Thyroid gland (tissue), 4 donors: Measurements from ENCODE around the gene SECISBP2L. TPM values are rescaled to one million over a fixed set of nuclear protein-coding genes. Genes with fewer than 3 reads are reported as not detected.

Source experiments
- DNase-seq, 2 donors: peaks; one replicate each; pipeline ENCODE4 v3.0.0-alpha.2; 2019
- H3K27ac ChIP-seq, 3 donors: fragments of 200-600 bp; sonication (generic); 1 replicate in 2 of 3; 2 replicates in 1 of 3; pipeline ENCODE4 v1.5.1; 2016 to 2019; ENCODE audit warnings: mild to moderate bottlenecking in 1 of 3, moderate library complexity in 1 of 3
- H3K27me3 ChIP-seq: fragments of 200-600 bp; sonication (generic); one replicate; pipeline ENCODE4 v1.5.1; 2019
- H3K36me3 ChIP-seq, 2 donors: fragments of 200-600 bp; sonication (generic); one replicate each; pipeline ENCODE4 v1.5.1; 2016 to 2019
- H3K4me1 ChIP-seq, 2 donors: fragments of 200-600 bp; sonication (generic); one replicate each; pipeline ENCODE4 v1.5.1; 2017 to 2019
- H3K4me3 ChIP-seq, 3 donors: fragments of 200-600 bp; sonication (generic); replicated peaks in 1 of 3; 1 replicate in 2 of 3; 2 replicates in 1 of 3; pipeline ENCODE4 v1.5.1; 2016; ENCODE audit warnings: mild to moderate bottlenecking in 1 of 3
- H3K9me3 ChIP-seq: fragments of 200-600 bp; sonication (generic); one replicate; pipeline ENCODE4 v1.5.1; 2017
- POLR2A ChIP-seq, 2 donors: fragments of 450-650 bp; IDR thresholded peaks; one replicate each; pipeline ENCODE4 v1.6.1; 2017; ENCODE audit warnings: antibody characterized with exemption in 2 of 2, mild to moderate bottlenecking in 2 of 2, moderate library complexity in 1 of 2
- WGBS, 2 donors: methylation state at CpG; one replicate each; pipeline ENCODE4 v1.1.5; 2017; 5-methylcytosine and 5-hydroxymethylcytosine counted together
- intact Hi-C: fragments of 100-400 bp; cut with DNase I; formaldehyde crosslinking; loops from one replicate; pipeline ENCODE4 v1.15.1; 2023
- total RNA-seq, 4 donors: library from RNA; depleted of rRNA; stranded (reverse); fragments of >200 nt; gene quantifications; one replicate each; pipeline ENCODE4 v1.2.3, GENCODE V29; 2016
- TF ChIP-seq, protein P1 (sequence below), 6 experiments: fragments of 200-600 bp in 3 of 6; fragments of 450-650 bp in 3 of 6; sonication (generic) in 3 of 6; IDR thresholded peaks; one replicate each; pipeline ENCODE4 v1.5.1; 2016 to 2019; ENCODE audit warnings: antibody characterized with exemption in 6 of 6, mild to moderate bottlenecking in 2 of 6, inconsistent platforms in 1 of 6, moderate library complexity in 1 of 6

Gene SECISBP2L
- total RNA-seq, 4 donors from 2014 or later: 53.9 to 88.8 (median 60.9) TPM

DNA sequence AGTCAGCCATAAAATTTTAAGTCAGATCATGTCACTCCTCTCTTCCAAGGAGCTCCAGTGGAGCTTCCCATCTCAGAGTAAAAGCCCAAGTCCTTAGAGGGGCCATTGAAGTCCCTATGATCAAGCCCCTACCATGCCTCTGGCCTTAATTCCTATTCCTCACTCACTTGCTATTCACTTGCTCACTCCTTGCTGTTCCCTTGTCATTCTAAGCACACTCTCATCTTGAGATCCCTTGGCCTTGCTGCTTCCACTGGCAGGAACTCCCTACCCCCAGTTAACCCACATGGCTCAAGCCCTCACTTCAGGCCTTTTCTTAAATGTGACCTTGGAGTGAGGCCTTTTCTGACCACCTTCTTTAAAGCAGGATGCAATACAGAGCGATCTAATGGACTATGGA lies 12.3 kb upstream of the SECISBP2L start:
- Histone ChIP-seq H3K4me1 (no peaks in the 10 kb centered on the region), H3K27me3 (no peaks in the 10 kb centered on the region), H3K27ac (no peak overlapping the region), H3K9me3 (no peaks in the 10 kb centered on the region), H3K4me3 (no peak overlapping the region), H3K36me3 (no peaks in the 10 kb centered on the region)
- 91% methylated on average over 1 of the region's 1 CpG for WGBS, 2 donors
- no peak for DNase-seq
- intact Hi-C loops: loop anchor here (10.0 kb wide), 1 partner anchor 96 kb away; the partner anchor contains the start of gene COPS2
- TF ChIP-seq, protein P1, sequence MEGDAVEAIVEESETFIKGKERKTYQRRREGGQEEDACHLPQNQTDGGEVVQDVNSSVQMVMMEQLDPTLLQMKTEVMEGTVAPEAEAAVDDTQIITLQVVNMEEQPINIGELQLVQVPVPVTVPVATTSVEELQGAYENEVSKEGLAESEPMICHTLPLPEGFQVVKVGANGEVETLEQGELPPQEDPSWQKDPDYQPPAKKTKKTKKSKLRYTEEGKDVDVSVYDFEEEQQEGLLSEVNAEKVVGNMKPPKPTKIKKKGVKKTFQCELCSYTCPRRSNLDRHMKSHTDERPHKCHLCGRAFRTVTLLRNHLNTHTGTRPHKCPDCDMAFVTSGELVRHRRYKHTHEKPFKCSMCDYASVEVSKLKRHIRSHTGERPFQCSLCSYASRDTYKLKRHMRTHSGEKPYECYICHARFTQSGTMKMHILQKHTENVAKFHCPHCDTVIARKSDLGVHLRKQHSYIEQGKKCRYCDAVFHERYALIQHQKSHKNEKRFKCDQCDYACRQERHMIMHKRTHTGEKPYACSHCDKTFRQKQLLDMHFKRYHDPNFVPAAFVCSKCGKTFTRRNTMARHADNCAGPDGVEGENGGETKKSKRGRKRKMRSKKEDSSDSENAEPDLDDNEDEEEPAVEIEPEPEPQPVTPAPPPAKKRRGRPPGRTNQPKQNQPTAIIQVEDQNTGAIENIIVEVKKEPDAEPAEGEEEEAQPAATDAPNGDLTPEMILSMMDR (IDR thresholded peaks at IDR 0.05): no peak
- no peak for TF ChIP-seq POLR2A (IDR thresholded peaks at IDR 0.05)

DNA sequence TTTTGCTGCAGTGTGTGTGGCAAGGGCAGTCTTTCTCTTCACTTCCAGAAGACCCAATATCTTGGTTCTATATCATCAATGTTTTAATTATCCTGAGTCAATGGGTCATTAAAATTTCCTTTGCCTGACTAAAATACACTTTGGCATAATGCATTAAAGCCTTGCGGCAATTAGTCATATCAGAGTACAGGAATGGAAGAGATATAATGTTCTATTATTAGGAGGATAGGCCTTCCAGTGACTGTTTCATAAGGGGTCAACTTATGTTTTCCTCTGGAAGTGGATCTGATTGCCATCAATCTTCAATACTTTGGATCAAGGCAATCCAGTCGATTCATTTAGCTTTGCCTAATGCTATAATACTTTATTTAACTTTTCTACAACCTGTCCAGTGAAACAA lies 9.4 kb upstream of the SECISBP2L start:
- 82 to 90% methylated on average over 2 of the region's 2 CpGs for WGBS, 2 donors
- no peak for DNase-seq
- TF ChIP-seq POLR2A (IDR thresholded peaks at IDR 0.05): no peak
- Histone ChIP-seq H3K4me3 (no peak overlapping the region), H3K9me3 (no peaks in the 10 kb centered on the region), H3K4me1 (no peaks in the 10 kb centered on the region), H3K36me3 (no peaks in the 10 kb centered on the region), H3K27ac (no peak overlapping the region), H3K27me3 (no peaks in the 10 kb centered on the region)
- intact Hi-C loops: loop anchor here (10.0 kb wide), 1 partner anchor 99 kb away; the partner anchor contains the start of gene COPS2

DNA sequence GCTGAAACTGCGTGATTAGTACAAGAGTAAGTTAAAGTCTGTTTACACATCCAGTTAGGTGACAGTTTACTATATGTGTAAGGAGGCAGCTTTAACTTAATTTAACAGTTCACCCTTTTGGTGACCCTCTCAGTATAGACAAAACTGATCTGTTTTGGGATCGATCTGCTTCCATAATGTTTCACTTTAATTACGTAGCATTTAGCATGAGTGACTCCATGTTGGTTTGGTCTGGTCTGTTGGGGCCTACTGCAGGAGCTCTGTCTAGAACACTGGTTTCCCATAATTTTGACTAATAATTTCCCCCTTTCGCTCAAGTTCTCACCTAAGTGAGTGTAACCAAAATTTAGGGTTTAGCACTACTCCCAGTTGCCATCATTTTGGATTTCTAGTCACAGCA lies 6.4 kb upstream of the SECISBP2L start:
- Histone ChIP-seq H3K27ac (no peak overlapping the region), H3K4me3 (no peak overlapping the region), H3K27me3 (no peaks in the 10 kb centered on the region), H3K9me3 (no peaks in the 10 kb centered on the region), H3K4me1 (no peaks in the 10 kb centered on the region), H3K36me3 (no peaks in the 10 kb centered on the region)
- 95 to 99% methylated on average over 4 of the region's 4 CpGs for WGBS, 2 donors
- DNase-seq: no peak
- intact Hi-C loops: loop anchor here (10.0 kb wide), 1 partner anchor 102 kb away; the partner anchor contains the start of gene COPS2
- TF ChIP-seq, protein P1 (IDR thresholded peaks at IDR 0.05): no peak
- TF ChIP-seq POLR2A (IDR thresholded peaks at IDR 0.05): no peak

DNA sequence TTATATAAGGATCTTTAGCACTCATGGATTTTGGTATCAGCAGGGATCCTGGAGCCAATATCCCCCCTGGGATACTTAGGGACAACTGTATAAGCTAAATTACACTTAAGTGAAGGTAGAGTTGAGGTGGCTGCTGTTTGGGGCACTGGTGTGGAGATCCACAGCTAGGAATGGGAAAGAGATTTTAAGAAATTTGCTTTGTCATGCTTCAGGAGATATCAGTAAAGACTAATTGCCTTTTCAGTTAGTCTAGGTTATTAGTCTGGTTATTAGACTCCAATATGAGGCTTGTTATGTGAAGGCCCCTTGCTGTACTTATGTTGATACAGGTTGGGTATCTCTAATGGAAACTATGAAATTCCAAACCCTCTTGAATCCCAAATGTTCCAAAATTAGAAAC lies 1.2 kb upstream of the SECISBP2L start:
- no peaks in the 10 kb centered on the region for H3K27me3 ChIP-seq
- no peaks in the 10 kb centered on the region for H3K9me3 ChIP-seq
- H3K4me3 ChIP-seq: no peak overlapping the region
- no peak for DNase-seq
- intact Hi-C loops: no loop called here
- peaks cover 16 to 21% of the 10 kb centered on the region in 2 donors for H3K4me1 ChIP-seq
- TF ChIP-seq POLR2A (IDR thresholded peaks at IDR 0.05): no peak
- TF ChIP-seq, protein P1 (IDR thresholded peaks at IDR 0.05): no peak
- H3K36me3 ChIP-seq: no peaks in the 10 kb centered on the region
- no peak overlapping the region for H3K27ac ChIP-seq

DNA sequence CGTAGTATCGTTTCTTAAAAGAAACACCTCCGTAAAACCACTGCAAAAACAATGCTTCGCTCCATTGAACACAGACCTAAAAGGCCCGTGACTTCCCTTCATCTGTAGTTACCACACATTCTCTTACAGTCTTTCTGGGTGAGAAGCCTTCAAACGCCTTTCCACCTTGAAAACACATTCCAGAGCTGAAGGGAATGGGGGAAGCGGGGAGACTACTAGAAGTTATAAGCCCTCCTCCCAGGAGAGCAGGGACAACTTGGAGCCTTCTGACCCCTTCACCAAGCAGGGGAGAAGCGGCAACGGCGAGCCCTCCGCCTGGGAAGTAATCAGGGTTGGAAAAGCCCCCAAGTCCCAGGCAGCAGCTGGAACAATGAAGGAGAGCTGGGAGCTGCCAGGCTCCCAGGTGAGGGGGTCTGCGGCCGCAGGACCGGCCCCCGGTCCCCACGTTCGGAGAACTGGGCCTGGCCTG lies 461 bp downstream of the SECISBP2L start:
- H3K4me3 ChIP-seq: peak overlapping the region; percentile 57 to 79 (median 77)
- 0 to 1% methylated on average over 8 to 11 of the region's 17 CpGs for WGBS, 2 donors
- no peaks in the 10 kb centered on the region for H3K36me3 ChIP-seq
- peak overlapping the region; percentile 82 to 94 (median 93) for H3K27ac ChIP-seq
- intact Hi-C loops: no loop called here
- no peak for TF ChIP-seq POLR2A (IDR thresholded peaks at IDR 0.05)
- TF ChIP-seq, protein P1 (IDR thresholded peaks at IDR 0.05): no peak
- no peaks in the 10 kb centered on the region for H3K27me3 ChIP-seq
- no peaks in the 10 kb centered on the region for H3K9me3 ChIP-seq
- peaks cover 17 to 21% of the 10 kb centered on the region in 2 donors for H3K4me1 ChIP-seq
- DNase-seq: peak; percentile 39 to 45
